Hepatocyte (in vitro differentiated cells): Measurements from ENCODE around the gene CDC42EP5. TPM values are rescaled to one million over a fixed set of nuclear protein-coding genes. Genes with fewer than 3 reads are reported as not detected.

Source experiments
- DNase-seq: peaks from one replicate; pipeline ENCODE4 v3.0.0-alpha.2; 2016; ENCODE audit warnings: low spot score
- H2AFZ ChIP-seq: fragments of 200-600 bp; sonication (generic); 2 replicates; pipeline ENCODE4 v1.6.0; 2016; ENCODE audit warnings: antibody characterized with exemption, mild to moderate bottlenecking
- H3K27ac ChIP-seq: fragments of 200-600 bp; sonication (generic); 2 replicates; pipeline ENCODE4 v1.5.1; 2016; ENCODE audit warnings: mild to moderate bottlenecking
- H3K27me3 ChIP-seq: fragments of 200-600 bp; sonication (generic); 2 replicates; pipeline ENCODE4 v1.6.1; 2016
- H3K36me3 ChIP-seq: fragments of 200-600 bp; sonication (generic); replicated peaks from 2 replicates; pipeline ENCODE4 v1.5.1; 2016; ENCODE audit warnings: low read depth; ENCODE audit not compliant: insufficient read depth
- H3K4me1 ChIP-seq: fragments of 200-600 bp; sonication (generic); 2 replicates; pipeline ENCODE4 v1.5.1; 2016; ENCODE audit warnings: mild to moderate bottlenecking, moderate library complexity; ENCODE audit not compliant: insufficient read depth
- H3K4me2 ChIP-seq: fragments of 200-600 bp; sonication (generic); 2 replicates; pipeline ENCODE4 v1.6.0; 2016
- H3K4me3 ChIP-seq: fragments of 200-600 bp; sonication (generic); 2 replicates; pipeline ENCODE4 v1.5.1; 2016; ENCODE audit warnings: mild to moderate bottlenecking
- H3K79me2 ChIP-seq: fragments of 200-600 bp; sonication (generic); 2 replicates; pipeline ENCODE4 v1.6.0; 2017; ENCODE audit warnings: mild to moderate bottlenecking
- H3K9me2 ChIP-seq: fragments of 200-600 bp; sonication (generic); replicated peaks from 2 replicates; pipeline ENCODE4 v1.6.0; 2017; ENCODE audit warnings: mild to moderate bottlenecking; ENCODE audit not compliant: insufficient read depth
- H3K9me3 ChIP-seq: fragments of 200-600 bp; sonication (generic); 2 replicates; pipeline ENCODE4 v1.5.1; 2016; ENCODE audit warnings: low read depth, mild to moderate bottlenecking
- H4K20me1 ChIP-seq: fragments of 200-600 bp; sonication (generic); 2 replicates; pipeline ENCODE4 v1.6.0; 2016; ENCODE audit warnings: mild to moderate bottlenecking; ENCODE audit not compliant: insufficient read depth, poor library complexity, severe bottlenecking
- CTCF ChIP-seq: fragments of 200-600 bp; sonication (generic); IDR thresholded peaks from 2 replicates; pipeline ENCODE4 v1.5.1; 2016; ENCODE audit warnings: antibody characterized with exemption, mild to moderate bottlenecking; ENCODE audit not compliant: poor library complexity
- EZH2 ChIP-seq: fragments of 200-600 bp; sonication (generic); IDR thresholded peaks from 2 replicates; pipeline ENCODE4 v1.6.1; 2016; ENCODE audit warnings: antibody characterized with exemption, mild to moderate bottlenecking, borderline replicate concordance
- EZH2phosphoT487 ChIP-seq: fragments of 200-600 bp; sonication (generic); IDR thresholded peaks from one replicate; pipeline ENCODE4 v1.6.1; 2018; ENCODE audit warnings: antibody characterized with exemption, mild to moderate bottlenecking, low read depth, moderate library complexity; ENCODE audit not compliant: unreplicated experiment, severe bottlenecking
- WGBS: methylation state at CpG from one replicate; pipeline ENCODE4 v1.1.6; 2016; ENCODE audit warnings: low lambda C conversion rate; ENCODE audit errors: missing lambda C conversion rate; 5-methylcytosine and 5-hydroxymethylcytosine counted together
- polyA plus RNA-seq: library from polyadenylated mRNA; unstranded; fragments of >200 nt; fragmentation: Nextera tagmentation; extraction: Ambion mirVana; gene quantifications from 2 replicates; pipeline ENCODE4 v1.2.1, GENCODE V29; 2016
- total RNA-seq: library from RNA; depleted of rRNA; stranded (reverse); fragments of >200 nt; gene quantifications from 2 replicates; pipeline ENCODE4 v1.2.3, GENCODE V29; 2014

CDC42EP5 gene
- total and polyA plus RNA-seq, 2 experiments from 2014 or later = 46.8 to 71.2 TPM

- Histone ChIP-seq H3K9me2 (no peaks in the 10 kb centered on the region), H3K27me3 (no peaks in the 10 kb centered on the region), H3K9me3 (no peaks in the 10 kb centered on the region), H3K4me1 (peaks cover 12% of the 10 kb centered on the region), H3K4me2 (peak overlapping the region; percentile 91), H3K79me2 (peaks cover 22% of the 10 kb centered on the region), H4K20me1 (peaks cover 29% of the 10 kb centered on the region), H2AFZ (no peak overlapping the region), H3K36me3 (no peaks in the 10 kb centered on the region), H3K4me3 (peak overlapping the region; percentile 12), H3K27ac (peak overlapping the region; percentile 88)
- TF ChIP-seq EZH2phosphoT487 = no peak
- TF ChIP-seq CTCF = peak; percentile 18
- TF ChIP-seq EZH2 = no peak
- peak; percentile 73 for DNase-seq
- 10% methylated on average over 88 of the region's 91 CpGs for WGBS
Measured at GRCh38 chr19:54462655-54463530, 10.2 kb downstream of the CDC42EP5 start.

- H3K4me3 ChIP-seq = no peak overlapping the region
- H3K27ac ChIP-seq = peak overlapping the region; percentile 88
- no peak overlapping the region for H2AFZ ChIP-seq
- H3K9me3 ChIP-seq = no peaks in the 10 kb centered on the region
- H3K9me2 ChIP-seq = no peaks in the 10 kb centered on the region
- H3K27me3 ChIP-seq = no peaks in the 10 kb centered on the region
- TF ChIP-seq EZH2 (no peak), CTCF (no peak), EZH2phosphoT487 (no peak)
- H3K36me3 ChIP-seq = no peaks in the 10 kb centered on the region
- WGBS = 92% methylated on average over 15 of the region's 15 CpGs
- no peak for DNase-seq
- H3K79me2 ChIP-seq = peaks cover 24% of the 10 kb centered on the region
- H3K4me1 ChIP-seq = peaks cover 12% of the 10 kb centered on the region
- H4K20me1 ChIP-seq = peaks cover 29% of the 10 kb centered on the region
- peak overlapping the region; percentile 91 for H3K4me2 ChIP-seq
Measured at GRCh38 chr19:54462047-54462654, 10.9 kb downstream of the CDC42EP5 start.

- H2AFZ ChIP-seq = no peak overlapping the region
- no peaks in the 10 kb centered on the region for H3K9me3 ChIP-seq
- whole genome bisulfite sequencing = 20% methylated on average over 1 of the region's 3 CpGs
- H3K27me3 ChIP-seq = no peaks in the 10 kb centered on the region
- H3K4me1 ChIP-seq = peaks cover 12% of the 10 kb centered on the region
- H3K4me2 ChIP-seq = peak overlapping the region; percentile 91
- DNase-seq = no peak
- TF ChIP-seq CTCF (no peak), EZH2phosphoT487 (no peak), EZH2 (no peak)
- peak overlapping the region; percentile 88 for H3K27ac ChIP-seq
- H3K36me3 ChIP-seq = no peaks in the 10 kb centered on the region
- H3K9me2 ChIP-seq = no peaks in the 10 kb centered on the region
- H4K20me1 ChIP-seq = peaks cover 29% of the 10 kb centered on the region
- no peak overlapping the region for H3K4me3 ChIP-seq
- peaks cover 29% of the 10 kb centered on the region for H3K79me2 ChIP-seq
Measured at GRCh38 chr19:54461613-54462012, 11.5 kb downstream of the CDC42EP5 start.
